Measurements from ENCODE around the gene KCNK16.

DNA sequence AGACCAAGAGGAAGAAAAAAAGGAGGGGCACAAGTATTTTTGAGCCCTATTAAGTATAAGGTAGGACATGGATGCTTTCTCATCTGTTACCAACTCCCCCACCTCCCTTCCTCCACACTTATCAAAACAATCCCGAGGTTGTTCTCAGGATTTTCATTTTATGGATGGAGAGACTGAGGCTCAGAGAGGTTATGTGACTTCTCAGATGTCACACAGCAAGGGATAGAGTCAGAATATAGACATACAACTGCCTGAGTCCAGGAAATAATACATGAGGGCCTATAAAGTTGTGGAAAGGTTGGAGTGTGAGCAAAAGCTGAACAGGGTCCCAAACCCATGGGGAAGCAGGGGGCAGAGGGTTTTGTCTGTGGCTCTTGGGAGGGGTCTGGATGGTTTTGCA, 27.6 kb downstream of the KCNK16 start:
- TF ChIP-seq EZH2phosphoT487 (IDR thresholded peaks at IDR 0.05; ENCODE audit: low read depth): no peak
- no peak for TF ChIP-seq CTCF (IDR thresholded peaks at IDR 0.05; ENCODE audit: low read depth, low read length)

Measured in OCI-LY3 (cell line).